K562 (cell line): Measurements from ENCODE around the gene PIK3R4. TPM values are rescaled to one million over a fixed set of nuclear protein-coding genes. Genes with fewer than 3 reads are reported as not detected.

Experiments
- ATAC-seq: fragments of 200-7000 bp; cut with Tn5 transposase; 3 replicates; pipeline ENCODE4 v1.9.1; 2020; ENCODE audit warnings: moderate library complexity
- BruUV-seq: library from RNA; stranded (reverse); fragments of 400-500 nt; replicated peaks from 2 replicates; lab custom pipeline; 2021; lab: Mats Ljungman, UMichigan
- CTCF ChIA-PET: fragments of 300-600 bp; formaldehyde crosslinking; extraction: SDS; loops from one replicate; lab custom pipeline; 2021; ENCODE audit warnings: low intra/inter-chr PET ratio; lab: Yijun Ruan, JAX
- POLR2A ChIA-PET: fragments of 300-600, 350-650 bp; sonication (Branson Sonifier 250); formaldehyde crosslinking; extraction: SDS; loops from one replicate; lab custom pipeline; 2021; ENCODE audit warnings: antibody characterized with exemption, inconsistent platforms; lab: Yijun Ruan, JAX
- DNase-seq, 4 experiments: peaks; one replicate each; pipeline versions ENCODE4 v3.0.0 to v3.0.0-alpha.2; 2011 to 2018; ENCODE audit warnings: low spot score in 3 of 4, mixed read lengths in 3 of 4; ENCODE audit errors: extremely low read depth in 1 of 4
- FAIRE-seq: peaks from 2 replicates; lab custom pipeline; 2011; peaks lifted over from hg19 to GRCh38; lab: Jason Lieb, UNC
- H2AFZ ChIP-seq: 2 replicates; pipeline ENCODE4 v1.6.0; 2011; ENCODE audit warnings: low read depth, low read length, control low read depth, inconsistent platforms
- H3K27ac ChIP-seq: fragments of 200-600 bp; 3 replicates; pipeline ENCODE4 v1.8.0; 2011; ENCODE audit warnings: low read depth, mild to moderate bottlenecking, control low read depth, inconsistent platforms, low read length, moderate library complexity, mixed read lengths; ENCODE audit errors: extremely low read depth
- H3K27me3 ChIP-seq, 2 experiments: fragments of 300-600 bp in 1 of 2; 2 replicates in 1 of 2; 3 replicates in 1 of 2; pipeline versions ENCODE4 v1.6.0 to v1.8.0; 2011; ENCODE audit warnings: inconsistent platforms in 2 of 2, low read length in 2 of 2, mild to moderate bottlenecking in 1 of 2, mixed read lengths in 1 of 2, moderate library complexity in 1 of 2; ENCODE audit not compliant: control insufficient read depth in 2 of 2, insufficient read depth in 2 of 2
- H3K36me3 ChIP-seq: fragments of 300-600 bp; 3 replicates; pipeline ENCODE4 v1.8.0; 2011; ENCODE audit warnings: mild to moderate bottlenecking, low read length, inconsistent platforms; ENCODE audit not compliant: control insufficient read depth, insufficient read depth
- H3K4me1 ChIP-seq, 2 experiments: fragments of 200-600 bp in 1 of 2; replicated peaks in 1 of 2; 2 replicates in 1 of 2; 3 replicates in 1 of 2; pipeline versions ENCODE4 v1.5.1 to v1.8.0; 2011; ENCODE audit warnings: inconsistent platforms in 2 of 2, low read length in 2 of 2, mild to moderate bottlenecking in 1 of 2, mixed read lengths in 1 of 2, moderate library complexity in 1 of 2; ENCODE audit not compliant: control insufficient read depth in 2 of 2, insufficient read depth in 2 of 2
- H3K4me2 ChIP-seq: 2 replicates; pipeline ENCODE4 v1.6.1; 2011; ENCODE audit warnings: low read length, control low read depth, inconsistent platforms, mixed read lengths; ENCODE audit not compliant: insufficient read depth
- H3K4me3 ChIP-seq: fragments of 200-600 bp; sonication (generic), shearing (Covaris generic); 2 replicates; pipeline ENCODE4 v1.5.1; 2016; ENCODE audit warnings: control low read depth, inconsistent platforms
- H3K79me2 ChIP-seq: fragments of 200-600 bp; 3 replicates; pipeline ENCODE4 v1.8.0; 2011; ENCODE audit warnings: low read length, inconsistent platforms; ENCODE audit not compliant: control insufficient read depth, insufficient read depth
- H3K9ac ChIP-seq, 2 experiments: 2 replicates each; pipeline versions ENCODE4 v1.6.0 to v1.6.1; 2011; ENCODE audit warnings: low read depth in 2 of 2, low read length in 2 of 2, control low read depth in 1 of 2, inconsistent platforms in 1 of 2, mild to moderate bottlenecking in 1 of 2, mixed read lengths in 1 of 2; ENCODE audit not compliant: insufficient read depth in 1 of 2
- H3K9me1 ChIP-seq: one replicate; pipeline ENCODE4 v1.6.0; 2011; ENCODE audit warnings: inconsistent platforms, mild to moderate bottlenecking, low read length, moderate library complexity; ENCODE audit not compliant: control insufficient read depth, insufficient read depth
- H3K9me3 ChIP-seq: replicated peaks from 2 replicates; pipeline ENCODE4 v1.5.1; 2011; ENCODE audit warnings: low read depth, low read length, inconsistent platforms; ENCODE audit not compliant: control insufficient read depth, insufficient read depth
- H4K20me1 ChIP-seq: replicated peaks from 2 replicates; pipeline ENCODE4 v1.6.1; 2011; ENCODE audit warnings: low read length, inconsistent platforms, mixed read lengths; ENCODE audit not compliant: control insufficient read depth, insufficient read depth
- EHMT2 ChIP-seq: fragments of 450-650 bp; IDR thresholded peaks from 2 replicates; pipeline ENCODE4 v1.6.1; 2018; ENCODE audit warnings: antibody characterized with exemption
- MGA ChIP-seq: fragments of 450-650 bp; IDR thresholded peaks from 2 replicates; pipeline ENCODE4 v1.6.1; 2016; ENCODE audit warnings: mild to moderate bottlenecking, moderate library complexity
- WGBS: fragments of 100-300 bp; shearing (Covaris generic); methylation state at CpG from one replicate; pipeline ENCODE4 v1.1.6; 2016; ENCODE audit warnings: low coverage, mixed read lengths; ENCODE audit not compliant: insufficient coverage; ENCODE audit errors: missing lambda C conversion rate; 5-methylcytosine and 5-hydroxymethylcytosine counted together
- in situ Hi-C: fragments of 300-500 bp; cut with MboI; formaldehyde crosslinking; loops from 4 replicates; pipeline ENCODE4 v1.15.0; 2018; ENCODE audit warnings: inconsistent platforms, mixed read lengths
- intact Hi-C: fragments of 100-400 bp; cut with micrococcal nuclease; formaldehyde crosslinking; loops from 2 replicates; pipeline ENCODE4 v1.14.2; 2022
- polyA plus RNA-seq, 8 experiments: library from polyadenylated mRNA; depleted of rRNA in 4 of 8; stranded (reverse) in 5 of 8; unstranded in 3 of 8; fragments of >200 nt; fragmentation: Nextera tagmentation in 2 of 8; fragmentation: Illumina TruSeq in 1 of 8; extraction: Ambion mirVana in 2 of 8; extraction: Trizol in 1 of 8; gene quantifications; 2 replicates each; pipeline versions ENCODE4 v1.2.1 to v1.2.3, GENCODE V29; 2011 to 2014; ENCODE audit warnings: inconsistent platforms in 1 of 8, missing spikeins in 1 of 8
- total RNA-seq, 7 experiments: library from RNA; depleted of rRNA in 6 of 7; stranded (reverse); fragments of >200 nt in 6 of 7; fragmentation: Illumina TruSeq in 2 of 7; extraction: Trizol in 2 of 7; gene quantifications; 2 replicates each; pipeline versions ENCODE4 v1.2.1 to v1.2.3, GENCODE V29; 2011 to 2021; ENCODE audit warnings: low replicate concordance in 1 of 7

Gene PIK3R4
- total and polyA plus RNA-seq, 9 of the 15 experiments (the other 6 are each of a cell fraction or from before 2014, with no cell fraction given): 20.6 to 45.8 (median 26.0) TPM

GRCh38 chr3:130748981-130749380 lies 2.4 kb upstream of the PIK3R4 start:
- CTCF ChIA-PET: no interaction called here
- peak overlapping the region; percentile 26; the same call in 1 of the 3 replicates for H3K27ac ChIP-seq
- no peaks in the 10 kb centered on the region for H3K27me3 ChIP-seq
- H2AFZ ChIP-seq: no peak overlapping the region
- H3K9me3 ChIP-seq: no peaks in the 10 kb centered on the region
- peaks cover 41% of the 10 kb centered on the region for H3K79me2 ChIP-seq
- in situ Hi-C loops (no loop called here), intact Hi-C loops (loop anchor here (10.0 kb wide), 1 partner anchor 276 kb away; the partner anchor contains the start of genes ASTE1 and NEK11)
- H3K4me2 ChIP-seq: peak overlapping the region; percentile 78
- DNase-seq: no peak
- no peak for ATAC-seq
- no peak for FAIRE-seq
- H4K20me1 ChIP-seq: no peaks in the 10 kb centered on the region
- 0% methylated on average over 1 of the region's 1 CpG for WGBS
- POLR2A ChIA-PET: no interaction called here
- H3K4me1 ChIP-seq: peaks cover 0 to 8% of the 10 kb centered on the region in 2 experiments; a peak in 2 of 5 replicates
- H3K36me3 ChIP-seq: peaks cover 11% of the 10 kb centered on the region; the same call in 2 of the 3 replicates
- BruUV-seq: TSS peak; percentile 44
- peak overlapping the region; percentile 85; the same call in 1 of the 2 replicates for H3K4me3 ChIP-seq
- no peaks in the 10 kb centered on the region for H3K9me1 ChIP-seq
- TF ChIP-seq MGA (no peak), EHMT2 (peak; percentile 33; the same call in 1 of the 2 replicates)
- H3K9ac ChIP-seq: peak overlapping the region in 1 of 2 experiments; percentile 69; a peak in 2 of 4 replicates
